Lower leg skin (tissue), 4 donors: ENCODE measurements around the gene C11orf21. TPM values are rescaled to one million over a fixed set of nuclear protein-coding genes. Genes with fewer than 3 reads are reported as not detected.
A peak's percentile ranks its signal among the peaks of the same experiment; 100 is the strongest.

Experiments used
- DNase-seq, 2 donors: peaks; one replicate each; pipeline ENCODE4 v3.0.0-alpha.2; 2019; ENCODE audit warnings: low spot score in 2 of 2
- H3K4me3 ChIP-seq: fragments of 200-600 bp; sonication (generic); 2 replicates; pipeline ENCODE4 v1.5.1; 2017; ENCODE audit warnings: mild to moderate bottlenecking, low read depth; ENCODE audit not compliant: poor library complexity, severe bottlenecking
- POLR2A ChIP-seq, 2 donors: fragments of 450-650 bp; IDR thresholded peaks; one replicate each; pipeline ENCODE4 v1.6.1; 2016 to 2017; ENCODE audit warnings: antibody characterized with exemption in 2 of 2, mild to moderate bottlenecking in 1 of 2, moderate library complexity in 1 of 2
- WGBS, 2 donors: methylation state at CpG; one replicate each; pipeline ENCODE4 v1.1.5; 2018; 5-methylcytosine and 5-hydroxymethylcytosine counted together
- intact Hi-C: fragments of 100-400 bp; cut with DNase I; formaldehyde crosslinking; loops from one replicate; pipeline ENCODE4 v1.15.0; 2023; ENCODE audit warnings: low total_unique reads
- total RNA-seq, 4 donors: library from RNA; depleted of rRNA; stranded (reverse); fragments of >200 nt; gene quantifications; one replicate each; pipeline ENCODE4 v1.1.0, GENCODE V29; 2016
- TF ChIP-seq, protein P1 (sequence below), 3 donors: fragments of 450-650 bp; IDR thresholded peaks; one replicate each; pipeline ENCODE4 v1.5.1; 2016; ENCODE audit warnings: antibody characterized with exemption in 3 of 3, mild to moderate bottlenecking in 3 of 3, moderate library complexity in 2 of 3

C11orf21 gene
- total RNA-seq, 4 donors from 2014 or later = 0.42 to 1.4 (median 0.65) TPM

DNA sequence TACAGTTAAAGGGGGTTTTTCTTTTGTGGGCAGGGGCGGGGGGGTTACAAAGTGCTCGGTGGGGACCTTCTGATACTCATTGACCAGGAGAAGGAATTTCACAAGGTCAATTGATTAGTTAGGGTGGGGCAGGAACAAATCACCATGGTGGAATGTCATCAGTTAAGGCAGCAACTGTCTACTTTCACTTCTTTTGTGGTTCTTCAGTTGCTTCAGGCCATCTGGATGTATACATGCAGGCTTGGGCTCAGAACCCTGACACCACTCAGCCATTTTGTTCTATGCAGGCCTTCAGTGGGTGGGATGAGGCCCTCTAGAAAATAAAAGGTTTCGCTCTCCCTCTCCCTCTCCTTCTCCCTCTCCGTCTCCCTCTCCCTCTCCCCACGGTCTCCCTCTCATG lies 29.7 kb upstream of the C11orf21 start:
- intact Hi-C loops = no loop called here
- DNase-seq = peak in 1 of 2 donors; percentile 13
- 91 to 99% methylated on average over 5 of the region's 5 CpGs for WGBS, 2 donors
- H3K4me3 ChIP-seq = no peak overlapping the region
- TF ChIP-seq, protein P1, sequence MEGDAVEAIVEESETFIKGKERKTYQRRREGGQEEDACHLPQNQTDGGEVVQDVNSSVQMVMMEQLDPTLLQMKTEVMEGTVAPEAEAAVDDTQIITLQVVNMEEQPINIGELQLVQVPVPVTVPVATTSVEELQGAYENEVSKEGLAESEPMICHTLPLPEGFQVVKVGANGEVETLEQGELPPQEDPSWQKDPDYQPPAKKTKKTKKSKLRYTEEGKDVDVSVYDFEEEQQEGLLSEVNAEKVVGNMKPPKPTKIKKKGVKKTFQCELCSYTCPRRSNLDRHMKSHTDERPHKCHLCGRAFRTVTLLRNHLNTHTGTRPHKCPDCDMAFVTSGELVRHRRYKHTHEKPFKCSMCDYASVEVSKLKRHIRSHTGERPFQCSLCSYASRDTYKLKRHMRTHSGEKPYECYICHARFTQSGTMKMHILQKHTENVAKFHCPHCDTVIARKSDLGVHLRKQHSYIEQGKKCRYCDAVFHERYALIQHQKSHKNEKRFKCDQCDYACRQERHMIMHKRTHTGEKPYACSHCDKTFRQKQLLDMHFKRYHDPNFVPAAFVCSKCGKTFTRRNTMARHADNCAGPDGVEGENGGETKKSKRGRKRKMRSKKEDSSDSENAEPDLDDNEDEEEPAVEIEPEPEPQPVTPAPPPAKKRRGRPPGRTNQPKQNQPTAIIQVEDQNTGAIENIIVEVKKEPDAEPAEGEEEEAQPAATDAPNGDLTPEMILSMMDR (IDR thresholded peaks at IDR 0.05) = no peak
- no peak for TF ChIP-seq POLR2A (IDR thresholded peaks at IDR 0.05)

DNA sequence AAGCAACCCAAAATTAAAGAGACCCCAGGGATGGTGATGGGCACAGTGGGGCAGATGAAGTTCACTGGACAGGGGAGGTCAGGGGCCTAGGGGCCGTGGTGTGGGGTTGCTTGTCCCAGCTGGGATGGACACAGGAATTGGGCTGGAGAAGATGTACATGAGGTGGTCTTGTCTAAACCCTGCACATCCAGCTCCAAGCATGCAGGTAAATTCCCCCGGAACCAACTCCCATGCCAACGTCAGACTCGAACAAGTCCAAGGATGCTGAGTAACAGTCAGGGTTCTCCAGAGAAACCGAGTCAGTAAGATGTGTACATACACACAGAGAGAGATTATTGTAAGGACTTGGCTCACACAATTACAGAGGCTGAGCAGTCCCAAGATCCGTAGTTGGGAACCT lies 29.0 kb upstream of the C11orf21 start:
- peak in 1 of 2 donors; percentile 69 for DNase-seq
- TF ChIP-seq, protein P1 (IDR thresholded peaks at IDR 0.05) = no peak
- TF ChIP-seq POLR2A (IDR thresholded peaks at IDR 0.05) = no peak
- intact Hi-C loops = no loop called here
- no peak overlapping the region for H3K4me3 ChIP-seq
- WGBS, 2 donors = 89 to 90% methylated on average over 6 of the region's 6 CpGs

DNA sequence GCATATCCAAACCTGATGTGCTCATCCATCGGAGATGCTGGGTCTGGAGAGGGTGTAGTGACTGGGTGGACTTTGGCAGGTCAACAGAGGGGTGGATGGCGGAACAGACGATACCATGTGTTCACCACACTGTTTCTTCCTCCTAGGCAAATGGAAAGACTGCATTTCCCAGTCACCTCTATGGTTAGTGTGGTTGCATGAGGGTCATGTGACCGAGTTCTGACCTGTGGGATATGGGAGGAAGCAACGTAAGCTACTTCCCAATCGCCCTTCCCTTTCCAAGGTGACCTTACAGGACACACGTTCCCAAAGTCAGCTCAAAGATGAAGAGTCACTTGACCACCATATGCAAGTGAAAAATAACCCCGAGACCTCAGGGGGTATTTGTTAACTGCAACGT lies 27.8 kb upstream of the C11orf21 start:
- no peak for DNase-seq
- intact Hi-C loops = no loop called here
- no peak for TF ChIP-seq POLR2A (IDR thresholded peaks at IDR 0.05)
- TF ChIP-seq, protein P1 (IDR thresholded peaks at IDR 0.05) = no peak
- H3K4me3 ChIP-seq = no peak overlapping the region
- WGBS, 2 donors = 89 to 93% methylated on average over 9 of the region's 9 CpGs

DNA sequence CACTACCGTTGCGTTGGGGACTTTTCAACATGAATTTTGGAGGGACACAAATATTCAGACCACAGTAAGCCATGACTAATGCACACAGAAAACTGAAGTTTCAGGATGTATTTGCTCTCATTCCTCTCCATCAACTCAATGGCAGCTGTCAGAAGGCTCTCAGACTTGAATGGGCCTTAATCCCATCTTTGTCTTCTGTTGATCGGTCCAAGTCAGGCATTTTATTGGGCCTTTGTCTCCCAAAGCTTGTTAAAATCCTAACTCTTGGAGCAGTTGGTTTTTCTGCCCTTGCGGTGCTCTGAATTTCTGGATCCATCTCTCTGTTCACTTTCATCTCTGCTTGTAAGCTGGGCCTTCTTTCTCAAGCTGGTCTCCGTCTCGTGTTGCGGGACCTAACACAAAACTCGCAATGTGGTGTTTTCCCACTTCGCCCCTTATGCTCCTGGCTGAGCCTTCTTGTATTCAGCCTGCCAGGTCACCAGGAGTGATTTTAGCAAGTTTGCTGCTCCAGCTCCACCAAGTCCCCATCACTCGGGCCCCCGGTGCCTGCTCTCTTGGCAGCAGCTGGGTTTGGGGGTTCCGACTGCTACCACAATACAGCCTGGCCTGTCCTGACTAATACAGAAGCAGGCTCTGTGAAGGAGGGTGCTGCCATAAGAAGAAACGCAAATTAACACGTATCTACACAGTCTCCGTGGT lies 27.1 kb upstream of the C11orf21 start:
- intact Hi-C loops = no loop called here
- DNase-seq = no peak
- TF ChIP-seq, protein P1 (IDR thresholded peaks at IDR 0.05) = no peak
- no peak for TF ChIP-seq POLR2A (IDR thresholded peaks at IDR 0.05)
- WGBS, 2 donors = 93 to 94% methylated on average over 15 of the region's 15 CpGs
- H3K4me3 ChIP-seq = no peak overlapping the region

DNA sequence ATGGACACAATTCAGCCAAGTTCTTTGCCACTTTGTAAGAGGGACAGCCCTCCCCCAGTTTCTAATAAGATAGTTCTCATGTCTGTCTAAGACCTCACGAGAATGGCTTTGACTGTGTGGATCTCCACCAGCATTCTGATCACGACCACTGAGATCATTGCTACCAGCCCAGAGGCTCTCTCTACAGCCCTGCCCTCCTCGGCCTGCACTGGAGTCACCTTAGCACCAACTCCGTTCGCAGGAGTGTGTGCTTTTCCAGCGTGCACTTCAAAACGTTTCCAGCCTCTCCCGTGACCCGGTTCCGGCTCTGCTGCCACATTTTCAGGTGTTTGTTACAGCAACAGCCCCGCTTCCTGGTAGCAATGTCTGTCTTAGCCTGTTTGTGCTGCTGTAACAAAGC lies 26.3 kb upstream of the C11orf21 start:
- H3K4me3 ChIP-seq = no peak overlapping the region
- intact Hi-C loops = no loop called here
- WGBS, 2 donors = 84 to 92% methylated on average over 11 of the region's 11 CpGs
- peak in 1 of 2 donors; percentile 23 for DNase-seq
- no peak for TF ChIP-seq POLR2A (IDR thresholded peaks at IDR 0.05)
- TF ChIP-seq, protein P1 (IDR thresholded peaks at IDR 0.05) = no peak

DNA sequence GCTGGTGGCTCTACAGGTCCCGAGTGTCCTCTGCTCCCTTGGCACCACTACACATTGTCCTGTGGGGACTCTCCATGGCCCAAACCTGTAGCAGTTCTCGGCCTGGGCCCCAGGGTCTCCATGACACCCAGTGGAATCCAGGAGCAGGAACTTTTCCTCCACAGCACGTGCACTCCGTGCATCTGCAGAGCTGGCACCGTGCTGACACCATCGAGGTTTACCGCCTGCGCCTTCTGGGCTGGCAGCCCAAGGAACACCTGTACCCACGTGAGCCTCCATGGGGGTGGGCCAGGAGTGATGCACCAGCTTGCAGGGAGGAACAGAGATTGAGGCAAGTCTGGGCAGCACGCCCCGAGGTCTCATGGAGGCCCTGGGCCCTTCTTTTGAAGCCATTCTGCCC lies 25.3 kb upstream of the C11orf21 start:
- TF ChIP-seq, protein P1 (IDR thresholded peaks at IDR 0.05) = no peak
- no peak for TF ChIP-seq POLR2A (IDR thresholded peaks at IDR 0.05)
- H3K4me3 ChIP-seq = no peak overlapping the region
- 57 to 67% methylated on average over 5 to 11 of the region's 11 CpGs for WGBS, 2 donors
- intact Hi-C loops = no loop called here
- peak in 1 of 2 donors; percentile 79 for DNase-seq
